Myocyte (in vitro differentiated cells): ENCODE measurements around the gene TPP1. TPM values are rescaled to one million over a fixed set of nuclear protein-coding genes. Genes with fewer than 3 reads are reported as not detected.

Experiments
- DNase-seq: peaks from one replicate; pipeline ENCODE4 v3.0.0-alpha.2; 2012; ENCODE audit warnings: low read depth
- total RNA-seq: library from RNA; depleted of rRNA; stranded (reverse); fragments of >200 nt; gene quantifications from 2 replicates; pipeline ENCODE4 v1.2.3, GENCODE V29; 2014

Gene TPP1
- total RNA-seq, 1 donor from 2014 or later, result 55.4 TPM

GRCh38 chr11:6565988-6566703 is 53.1 kb downstream of the TPP1 start:
- no peak for DNase-seq

GRCh38 chr11:6565325-6565724 is 53.9 kb downstream of the TPP1 start:
- DNase-seq, result no peak

- no peak for DNase-seq
Measured at GRCh38 chr11:6563667-6564066, 55.6 kb downstream of the TPP1 start.

GRCh38 chr11:6563121-6563619 is 56.1 kb downstream of the TPP1 start:
- no peak for DNase-seq

Other genes with a start within 250 kb of the TPP1 start
- gene SMPD1, start 228.9 kb downstream of the TPP1 start, total RNA-seq, result 86.0 and 92.6 TPM in 2 replicates
- gene APBB1, start 200.3 kb downstream of the TPP1 start, total RNA-seq, result 16.4 and 18.4 TPM in 2 replicates
- gene HPX, start 178.4 kb downstream of the TPP1 start, total RNA-seq, result not detected in 2 replicates
- 17.7 and 28.2 TPM in 2 replicates for gene TRIM3, start 145.5 kb downstream of the TPP1 start, total RNA-seq
- 37.9 and 47.1 TPM in 2 replicates for gene ARFIP2, start 138.1 kb downstream of the TPP1 start, total RNA-seq
- 31.5 and 35.3 TPM in 2 replicates for gene TIMM10B, start 137.9 kb downstream of the TPP1 start, total RNA-seq
- 5.6 and 7.8 TPM in 2 replicates for gene DNHD1, start 122.1 kb downstream of the TPP1 start, total RNA-seq
- gene RRP8, start 15.8 kb downstream of the TPP1 start, total RNA-seq, result 14.6 and 22.4 TPM in 2 replicates
- gene ILK, start 15.6 kb downstream of the TPP1 start, total RNA-seq, result 139 and 165 TPM in 2 replicates
- 84.2 and 145 TPM in 2 replicates for gene TAF10, start 7.2 kb downstream of the TPP1 start, total RNA-seq
- 0.73 and 0.78 TPM in 2 replicates for gene DCHS1, start 36.4 kb upstream of the TPP1 start, total RNA-seq
- gene MRPL17, start 63.9 kb upstream of the TPP1 start, total RNA-seq, result 48.7 and 88.0 TPM in 2 replicates
- not detected in 2 replicates for gene OR2AG2, start 152.6 kb upstream of the TPP1 start, total RNA-seq
- not detected in 2 replicates for gene OR2AG1, start 163.6 kb upstream of the TPP1 start, total RNA-seq
- not detected in 2 replicates for gene OR6A2, start 180.3 kb upstream of the TPP1 start, total RNA-seq
- gene OR10A5, start 226.3 kb upstream of the TPP1 start, total RNA-seq, result not detected in 2 replicates
- gene OR10A2, start 243.6 kb upstream of the TPP1 start, total RNA-seq, result not detected in 2 replicates